OCI-M2 (cell line): ENCODE data around the gene CES3.

Experiments used
- DNase-seq: peaks from one replicate; lab custom pipeline; 2025; ENCODE audit not compliant: unreplicated experiment; lab: John Stamatoyannopoulos, UW

Gene CES3

DNA sequence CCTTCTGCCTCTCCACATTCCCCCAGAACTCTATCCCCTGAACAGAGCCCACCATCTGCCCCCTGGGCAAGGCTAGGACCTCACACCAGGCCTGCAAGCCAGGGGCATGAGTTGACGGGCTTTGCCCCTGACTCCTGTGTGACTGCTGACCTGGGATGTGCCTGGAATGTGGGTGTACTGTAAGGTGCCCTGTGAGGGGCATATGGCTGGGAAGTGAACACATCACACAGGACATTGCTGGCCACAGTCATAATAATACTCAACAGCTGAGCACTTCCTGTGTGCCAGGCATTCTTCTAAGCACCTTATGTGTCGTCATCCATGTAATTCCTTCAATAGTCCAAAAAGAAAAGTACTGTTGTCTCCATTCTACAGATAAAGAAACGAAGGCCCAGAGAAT, 40.7 kb downstream of the CES3 start:
- no peak for DNase-seq

DNA sequence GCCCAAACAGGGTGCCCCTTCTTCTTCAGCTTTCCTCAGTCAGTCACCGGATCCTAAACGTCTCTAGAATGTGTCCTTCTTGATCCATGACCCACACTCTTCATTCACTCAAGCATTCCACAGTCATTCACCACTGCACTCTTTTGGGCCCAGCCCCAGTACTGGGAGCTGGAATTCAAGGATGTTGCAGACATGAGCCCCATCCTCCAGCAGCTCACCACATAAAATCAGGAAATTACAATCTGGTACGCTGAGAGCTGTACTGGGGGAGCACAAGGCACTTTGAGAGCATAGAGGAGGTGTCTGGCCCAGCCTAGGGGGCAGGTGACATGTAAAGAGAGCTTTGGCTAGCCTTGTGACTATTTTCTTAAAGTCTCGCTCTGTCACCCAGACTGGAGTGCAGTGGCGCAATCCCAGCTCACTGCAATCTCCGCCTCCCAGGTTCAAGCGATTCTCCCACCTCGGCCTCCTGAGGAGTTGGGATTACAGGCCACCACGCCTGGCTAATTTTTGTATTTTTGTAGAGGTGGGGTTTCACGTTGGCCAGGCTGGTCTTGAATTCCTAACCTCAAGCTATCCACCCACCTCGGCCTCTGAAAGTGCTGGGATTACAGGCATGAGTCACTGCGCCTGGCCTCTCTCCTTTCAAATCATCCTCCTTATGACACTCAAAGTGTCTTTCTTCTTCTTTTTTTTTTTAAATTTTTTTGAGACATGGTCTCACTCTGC, 46.0 kb downstream of the CES3 start:
- DNase-seq = no peak

DNA sequence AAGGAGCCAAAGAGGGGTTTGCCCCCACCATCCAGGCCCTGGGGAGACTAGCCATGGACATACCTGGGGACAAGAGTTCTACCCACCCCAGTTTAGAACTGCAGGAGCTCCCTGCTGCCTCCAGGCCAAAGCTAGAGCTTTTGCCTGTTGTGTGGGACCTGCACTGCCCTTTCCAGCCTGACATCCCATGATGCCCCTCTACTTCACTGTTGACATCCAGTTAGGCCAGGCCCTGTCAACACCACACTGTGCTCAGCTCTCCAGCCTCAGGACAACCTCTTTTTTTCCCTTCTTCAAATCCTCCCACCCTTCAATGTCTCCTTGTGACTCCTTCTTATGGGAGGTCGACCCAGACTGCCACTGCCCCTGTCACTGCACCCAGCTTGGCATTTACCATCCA, 48.1 kb downstream of the CES3 start:
- DNase-seq = no peak

DNA sequence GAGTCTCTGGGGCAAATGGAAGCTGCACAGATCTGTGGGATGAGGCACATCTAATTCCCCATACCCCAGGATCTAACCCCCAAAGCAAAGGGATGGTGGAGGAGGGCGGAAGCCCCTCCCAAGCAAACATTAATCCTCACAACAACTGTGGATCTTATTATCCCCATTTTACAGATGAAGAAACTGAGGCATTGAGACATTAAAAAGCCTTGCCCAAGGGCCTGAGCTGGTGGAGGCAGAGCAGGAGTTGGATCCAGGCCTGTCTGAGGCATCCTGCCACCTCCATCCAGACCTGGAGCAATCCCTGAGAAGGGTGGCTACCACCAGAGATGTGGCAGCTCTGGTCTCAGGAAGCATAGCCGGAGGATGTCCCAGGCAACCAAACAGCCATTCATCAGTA, 50.2 kb downstream of the CES3 start:
- DNase-seq = no peak

DNA sequence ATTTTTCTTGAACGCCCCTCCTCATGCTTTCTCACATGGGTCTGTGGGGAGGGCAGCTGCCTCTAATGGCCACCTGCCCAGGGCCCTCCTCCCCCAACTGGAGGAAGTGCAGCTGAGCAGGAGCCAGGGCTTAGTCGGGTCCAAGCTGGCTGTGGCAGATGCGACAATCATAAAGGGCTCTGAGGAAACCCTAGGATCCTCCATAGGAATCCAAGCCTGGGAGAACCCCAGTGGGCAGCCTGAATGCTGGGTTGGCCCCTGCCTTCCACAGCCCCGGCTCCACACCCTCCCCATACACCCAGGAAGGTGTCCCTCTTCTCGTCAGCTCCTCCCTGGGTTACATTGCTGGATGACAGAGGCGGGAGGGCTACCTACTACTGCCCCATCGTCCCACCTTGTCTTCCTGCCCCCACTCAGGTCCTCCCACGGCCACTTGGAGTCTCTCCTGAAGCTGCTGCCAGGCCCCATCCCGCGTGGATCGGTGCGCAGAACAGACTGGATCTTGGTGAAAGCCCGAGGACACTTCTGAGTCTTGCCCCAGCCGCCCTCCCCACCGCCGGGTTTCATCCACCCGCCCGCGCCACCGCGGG, 52.3 kb downstream of the CES3 start:
- DNase-seq = no peak

DNA sequence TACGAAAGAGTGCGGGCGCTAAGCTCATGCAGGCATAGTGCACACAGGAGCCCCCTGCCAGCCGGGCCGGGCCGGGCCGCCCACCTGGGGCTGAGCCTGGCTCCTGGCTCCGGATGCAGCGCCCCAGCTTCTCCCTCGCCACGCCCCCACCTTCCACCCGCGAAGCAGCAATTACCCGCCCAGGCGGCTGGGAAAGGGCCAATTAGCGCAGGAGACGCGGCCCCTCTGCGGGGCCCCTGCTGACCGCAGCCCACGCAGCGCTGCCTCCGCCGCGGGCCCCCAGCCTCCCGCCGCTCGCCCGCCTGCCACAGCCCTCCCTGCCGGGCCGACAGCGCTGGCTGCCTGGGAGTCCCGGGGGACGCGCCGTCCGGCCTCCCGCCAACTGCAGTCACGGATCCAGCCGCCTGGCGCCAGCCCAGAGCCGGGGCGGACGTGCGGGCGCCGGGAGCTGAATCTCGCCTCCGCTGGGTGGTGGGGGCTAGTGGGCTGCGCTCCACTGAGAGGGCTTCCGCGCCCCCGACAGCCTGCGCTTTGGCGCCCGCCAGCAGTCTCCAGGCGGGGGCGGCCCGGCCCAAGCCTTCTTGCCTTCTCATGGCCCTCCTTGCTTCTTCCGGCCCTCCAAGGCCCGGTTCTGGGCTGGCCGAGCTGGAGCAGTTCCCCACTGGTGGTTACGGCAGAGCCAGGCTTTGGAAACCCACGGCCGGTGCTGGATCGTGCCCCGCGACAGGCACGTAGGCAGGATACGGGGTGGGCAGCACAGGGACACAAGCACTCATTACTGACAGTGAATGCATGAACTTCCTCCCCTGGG, 53.0 kb downstream of the CES3 start:
- DNase-seq = no peak

DNA sequence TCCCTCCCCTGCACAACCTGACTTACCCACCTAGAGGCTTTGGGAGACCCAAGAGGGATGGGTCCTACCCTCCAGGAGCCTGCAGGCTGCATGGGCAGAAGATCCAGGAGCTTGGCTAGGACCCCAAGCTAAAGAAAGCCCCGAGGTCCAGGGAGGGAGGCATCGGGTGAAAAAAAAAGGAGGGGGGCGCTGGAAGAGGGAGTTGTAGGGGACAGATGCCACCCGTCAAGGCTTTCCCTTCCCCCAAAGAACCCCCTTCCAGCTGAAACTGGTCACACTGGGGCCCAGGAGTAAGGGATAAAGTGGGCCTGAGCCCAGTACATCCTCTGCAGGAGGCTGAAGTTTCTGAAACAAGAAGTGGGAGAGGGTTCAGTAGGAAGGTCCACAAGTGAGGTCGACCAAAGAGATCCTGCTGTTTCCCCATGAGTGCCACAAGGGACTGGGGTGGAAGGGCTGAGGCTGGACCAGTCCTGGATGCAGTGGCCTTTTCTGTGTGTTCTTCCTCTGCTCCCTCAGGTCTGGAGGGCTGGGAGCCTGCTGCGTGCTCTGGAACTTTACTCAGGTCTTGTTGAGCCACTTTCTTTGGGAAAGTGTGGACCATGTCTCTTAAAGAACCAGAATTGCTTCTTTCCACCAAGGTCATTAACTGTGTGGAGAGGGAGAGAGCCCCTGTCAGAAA, 53.7 kb downstream of the CES3 start:
- DNase-seq = no peak

DNA sequence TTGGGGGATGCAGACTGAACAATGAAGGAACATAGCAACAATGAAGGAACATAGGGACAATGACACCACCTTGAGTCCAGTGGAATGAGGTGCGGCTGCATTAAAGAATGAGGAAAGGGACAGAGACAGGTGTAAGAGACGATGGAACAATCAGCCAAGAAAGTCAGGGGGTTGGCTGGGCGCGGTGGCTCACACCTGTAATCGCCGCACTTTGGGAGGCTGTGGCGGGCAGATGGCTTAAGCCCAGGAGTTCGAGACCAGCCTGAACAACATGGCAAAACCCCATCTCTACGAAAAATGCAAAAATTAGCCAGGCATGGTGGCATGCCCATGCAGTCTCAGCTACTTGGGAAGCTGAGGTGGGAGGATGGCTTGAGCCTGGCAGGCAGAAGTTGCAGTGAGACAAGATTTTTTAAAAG, 54.3 kb downstream of the CES3 start:
- no peak for DNase-seq

DNA sequence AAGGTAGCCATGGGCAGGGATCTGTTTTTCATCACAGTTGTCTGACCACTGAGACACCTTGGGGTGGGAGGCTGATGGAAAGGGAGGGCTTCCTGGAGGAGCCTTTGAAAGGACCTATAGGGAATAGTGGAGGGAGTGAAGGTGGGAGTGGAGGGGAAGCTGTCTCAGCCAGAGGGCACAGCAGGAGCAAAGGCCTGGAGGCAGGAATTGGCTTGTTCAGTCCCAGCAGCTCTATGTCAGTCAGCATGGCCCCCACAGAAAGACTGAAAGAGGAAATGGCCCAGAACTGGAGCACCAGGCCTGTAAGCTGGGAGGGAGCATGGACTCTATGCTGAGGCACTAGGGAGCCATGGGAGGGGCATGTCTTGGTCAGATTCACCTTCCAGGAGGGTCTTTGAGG, 55.1 kb downstream of the CES3 start:
- DNase-seq = no peak

DNA sequence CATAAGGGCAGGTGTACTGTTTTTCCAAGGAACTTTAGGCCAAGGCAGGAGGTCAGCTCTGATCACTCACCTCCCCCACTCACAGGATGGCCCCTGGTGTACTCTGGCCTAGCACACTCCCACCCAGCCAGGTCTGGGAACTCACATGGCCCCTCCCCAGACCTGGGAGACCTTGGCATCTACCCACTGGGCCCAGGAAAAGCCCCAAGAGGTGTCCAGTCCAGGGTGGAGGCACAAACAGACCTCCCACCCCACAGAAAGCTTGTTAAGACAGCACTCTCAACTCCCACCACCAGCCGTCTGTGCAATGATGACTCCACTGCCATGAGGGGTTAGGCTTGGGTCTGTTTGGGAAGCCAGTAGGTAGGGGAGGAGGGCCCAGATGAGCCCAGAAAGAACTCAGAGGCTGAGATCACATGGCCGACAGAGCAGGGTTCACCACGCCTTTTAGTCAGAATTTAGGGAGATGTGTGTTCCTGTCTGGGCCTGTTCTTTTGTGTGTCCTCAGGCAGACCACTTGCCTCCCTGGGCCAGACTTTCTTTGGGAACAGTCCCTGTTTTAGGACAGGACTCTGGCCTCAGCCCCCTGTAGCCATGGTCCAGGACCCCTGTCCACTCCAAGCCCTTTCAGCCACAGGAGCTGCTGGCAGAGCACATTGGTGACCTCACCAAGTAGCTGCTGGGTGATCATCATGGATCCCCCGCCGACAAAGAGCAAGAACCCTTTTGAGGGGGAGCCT, 55.8 kb downstream of the CES3 start:
- DNase-seq = no peak

DNA sequence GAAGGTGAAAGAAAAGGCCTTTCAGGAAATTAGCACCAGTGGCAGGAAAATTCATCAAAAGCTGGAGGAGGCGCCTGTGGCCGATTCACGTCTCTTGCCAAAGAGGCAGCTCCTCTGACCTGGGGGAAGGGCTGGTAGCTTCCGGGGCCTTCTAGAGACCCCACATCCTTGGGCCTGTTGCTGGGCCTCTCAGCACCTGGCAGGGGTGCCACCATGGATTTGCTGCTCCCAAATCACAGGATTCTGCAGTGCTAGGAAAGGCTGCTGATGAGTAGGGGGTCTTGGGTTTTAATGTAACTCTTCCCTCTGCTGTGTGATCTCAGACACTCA, 56.3 kb downstream of the CES3 start:
- no peak for DNase-seq

DNA sequence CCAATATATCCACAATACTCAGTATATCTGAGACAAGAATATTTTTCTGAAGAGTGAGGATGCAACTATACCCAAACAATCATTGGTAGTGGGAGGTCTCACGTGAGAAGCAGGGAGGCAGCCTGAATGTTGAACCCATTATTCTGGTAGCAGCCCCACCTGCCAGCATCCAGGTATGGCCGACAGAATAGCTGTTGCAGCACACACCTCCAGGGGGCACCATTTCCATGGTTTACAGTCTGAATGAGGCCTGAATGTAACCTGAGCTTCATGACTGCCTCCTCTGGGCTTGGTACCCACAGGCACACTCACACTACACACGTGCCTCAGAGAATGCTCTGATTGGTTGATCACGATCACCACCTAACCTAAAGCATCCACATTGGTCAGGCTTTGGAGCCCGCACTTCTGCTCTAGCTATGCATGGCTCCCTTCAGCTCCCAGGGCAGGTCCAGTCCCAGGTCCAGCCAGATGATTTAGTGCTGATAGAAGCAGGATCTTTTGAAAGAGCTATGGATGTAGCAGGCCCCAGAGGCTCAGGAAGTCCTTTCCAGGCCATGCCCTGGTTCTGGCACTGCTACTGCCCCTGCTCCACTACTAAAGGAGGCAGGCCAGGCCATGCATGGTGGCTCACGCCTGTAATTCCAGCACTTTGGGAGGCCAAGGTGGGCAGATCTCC, 56.9 kb downstream of the CES3 start:
- peak; percentile 53 for DNase-seq

DNA sequence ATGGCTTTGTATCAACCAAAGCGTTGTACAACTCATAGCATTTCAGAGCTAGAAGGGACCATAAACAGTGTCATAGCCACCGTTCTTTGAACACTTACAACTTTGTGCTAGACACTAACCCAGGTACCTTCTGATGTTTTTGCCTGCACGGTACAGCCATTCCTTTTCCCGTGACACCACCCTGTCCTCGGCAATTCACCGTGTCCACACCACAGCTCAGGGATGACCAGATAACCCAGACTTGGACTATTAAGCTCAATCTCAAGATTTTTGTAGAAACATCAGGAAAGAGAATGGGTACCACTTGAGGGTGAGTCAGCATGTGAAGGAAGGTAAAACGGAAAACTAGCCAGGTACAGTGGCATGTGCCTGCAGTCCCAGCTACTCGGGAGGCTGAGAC, 58.1 kb downstream of the CES3 start:
- DNase-seq = no peak

DNA sequence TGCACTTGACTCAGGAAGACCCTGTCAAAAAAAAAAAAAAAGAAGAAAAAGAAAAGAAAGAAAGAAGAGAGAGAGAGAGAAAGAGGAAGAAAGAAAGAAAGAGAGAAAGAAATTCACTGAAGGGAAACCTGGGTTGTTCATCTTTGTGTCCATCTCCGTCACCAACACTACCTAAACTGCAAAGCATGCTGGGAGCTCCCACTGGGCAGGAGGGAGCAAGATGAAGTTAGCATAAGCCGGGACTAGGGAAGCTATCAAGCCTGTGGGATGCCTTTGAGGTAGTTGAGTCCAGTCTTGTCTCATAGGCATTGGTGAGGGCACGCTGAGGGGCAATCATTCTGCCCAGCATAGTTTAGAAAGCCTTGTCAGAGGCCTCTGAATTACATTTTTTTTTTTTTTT, 60.3 kb downstream of the CES3 start:
- DNase-seq = no peak

DNA sequence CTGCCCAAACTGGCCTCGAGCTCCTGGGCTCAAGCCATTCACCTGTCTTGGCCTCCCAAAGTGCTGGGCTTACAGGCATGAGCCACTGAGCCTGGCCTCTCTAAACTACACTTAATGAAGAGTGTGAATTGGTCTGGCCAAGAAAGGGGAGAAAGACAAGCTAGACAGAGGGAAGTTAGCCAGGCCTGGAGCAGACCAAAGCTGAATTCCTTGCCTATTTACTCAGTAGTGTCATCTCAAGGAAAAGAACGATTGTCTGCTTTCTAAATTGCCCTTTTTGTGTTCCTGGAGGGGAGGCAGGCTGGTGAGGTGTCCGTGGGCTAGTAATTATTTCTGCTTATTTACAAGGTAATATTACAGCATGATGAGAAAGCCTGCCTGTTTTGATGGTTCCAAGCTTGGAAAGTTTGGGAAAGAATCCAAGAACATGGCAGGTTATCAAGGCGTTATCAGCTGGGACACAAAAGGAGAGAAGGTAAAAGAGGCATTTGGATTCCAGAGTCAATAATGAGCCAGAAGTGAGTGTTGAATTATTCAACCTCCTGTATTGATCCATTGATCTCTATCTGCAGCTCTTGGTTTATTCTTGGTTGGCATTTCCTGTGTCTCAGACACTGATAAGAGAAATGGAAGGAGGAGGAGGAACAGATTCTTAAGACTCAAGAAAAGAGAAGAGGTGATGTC, 61.6 kb downstream of the CES3 start:
- no peak for DNase-seq

DNA sequence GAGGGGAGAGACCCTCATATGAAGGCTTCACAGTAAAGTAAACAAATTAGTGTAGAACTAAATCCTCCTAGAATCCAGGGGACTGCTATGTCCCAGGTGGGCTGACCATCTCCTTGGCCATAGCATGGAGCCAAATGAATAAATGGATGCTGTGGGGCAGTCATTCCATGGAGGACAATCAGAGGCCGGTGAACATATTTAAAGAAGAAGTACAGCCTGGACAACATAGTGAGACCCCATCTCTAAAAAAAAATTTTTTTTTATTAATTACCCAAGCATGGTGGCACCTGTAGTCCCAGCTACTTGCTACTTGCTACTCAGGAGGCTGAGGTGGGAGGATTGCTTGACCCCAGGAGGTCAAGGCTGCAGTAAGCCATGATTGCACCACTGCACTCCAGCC, 62.6 kb downstream of the CES3 start:
- DNase-seq = no peak
